AG08396 (cell line): ENCODE results near the gene TLR3.
"Not testable (repeated sequence)": the region's sequence is repeated elsewhere in the genome, so short reads cannot be mapped to it uniquely, and the experiment has no call there.

Experiments
- DNase-seq: peaks from one replicate; pipeline ENCODE4 v3.0.0; 2012; ENCODE audit warnings: low spot score, mixed read lengths

Gene TLR3

GRCh38 chr4:186068581-186069348, at the start of gene TLR3:
Gene TLR3, plus strand, starts transcription at chr4:186069156. Its CDS starts 7,464 bp downstream, at chr4:186076620.
- DNase-seq, result peak; percentile 48

- DNase-seq, result no peak
These were observed 49.7 kb upstream of the TLR3 start for GRCh38 chr4:186019269-186019668.

- DNase-seq, result no peak
These were observed 48.7 kb upstream of the TLR3 start for GRCh38 chr4:186020106-186020792.

GRCh38 chr4:186020793-186021407, 48.1 kb upstream of the TLR3 start:
- no peak for DNase-seq

GRCh38 chr4:186021461-186022167, 47.3 kb upstream of the TLR3 start:
- DNase-seq, result peak; percentile 46

GRCh38 chr4:186023975-186024374, 45.0 kb upstream of the TLR3 start:
- DNase-seq, result no peak

GRCh38 chr4:186024637-186025407, 44.1 kb upstream of the TLR3 start:
- no peak for DNase-seq

GRCh38 chr4:186025408-186025690, 43.6 kb upstream of the TLR3 start:
- DNase-seq, result no peak

- no peak for DNase-seq
These were observed 41.6 kb upstream of the TLR3 start for GRCh38 chr4:186027405-186027804.

GRCh38 chr4:186029571-186030398, 39.2 kb upstream of the TLR3 start:
- DNase-seq, result no peak

GRCh38 chr4:186030399-186030775, 38.6 kb upstream of the TLR3 start:
- DNase-seq, result no peak

- no peak for DNase-seq
These were observed 38.2 kb upstream of the TLR3 start for GRCh38 chr4:186030795-186031194.

- no peak for DNase-seq
These were observed 36.7 kb upstream of the TLR3 start for GRCh38 chr4:186032259-186032658.

- no peak for DNase-seq
These were observed 35.9 kb upstream of the TLR3 start for GRCh38 chr4:186033027-186033426.

- DNase-seq, result not testable (repeated sequence)
These were observed 34.3 kb upstream of the TLR3 start for GRCh38 chr4:186034613-186035012.

- no peak for DNase-seq
These were observed 31.9 kb upstream of the TLR3 start for GRCh38 chr4:186036976-186037581.

GRCh38 chr4:186037692-186038658, 31.0 kb upstream of the TLR3 start:
- peak; percentile 72 for DNase-seq

- no peak for DNase-seq
These were observed 29.3 kb upstream of the TLR3 start for GRCh38 chr4:186039697-186040096.

- DNase-seq, result no peak
These were observed 28.6 kb upstream of the TLR3 start for GRCh38 chr4:186040316-186040715.
